ENCODE data around the gene CCDC57.

Gene CCDC57

GRCh38 chr17:82080789-82081464, 131.7 kb downstream of the CCDC57 start:
- no peak for DNase-seq (ENCODE audit: low spot score)

- peak; percentile 39 for DNase-seq (ENCODE audit: low spot score)
These were observed 132.4 kb downstream of the CCDC57 start for GRCh38 chr17:82080048-82080788.

GRCh38 chr17:82079001-82079677, 133.5 kb downstream of the CCDC57 start:
- DNase-seq (ENCODE audit: low spot score): no peak

GRCh38 chr17:82078433-82078832, 134.2 kb downstream of the CCDC57 start:
- DNase-seq (ENCODE audit: low spot score): no peak

- DNase-seq (ENCODE audit: low spot score): peak; percentile 64
These were observed 134.9 kb downstream of the CCDC57 start for GRCh38 chr17:82077617-82078358.

GRCh38 chr17:82076785-82077591, 135.7 kb downstream of the CCDC57 start:
- no peak for DNase-seq (ENCODE audit: low spot score)

GRCh38 chr17:82076018-82076784, 136.4 kb downstream of the CCDC57 start:
- DNase-seq (ENCODE audit: low spot score): peak; percentile 30

- DNase-seq (ENCODE audit: low spot score): no peak
These were observed 139.2 kb downstream of the CCDC57 start for GRCh38 chr17:82073446-82073845.

GRCh38 chr17:82072827-82073226, 139.8 kb downstream of the CCDC57 start:
- DNase-seq (ENCODE audit: low spot score): no peak

GRCh38 chr17:82070611-82071010, 142.0 kb downstream of the CCDC57 start:
- no peak for DNase-seq (ENCODE audit: low spot score)

- no peak for DNase-seq (ENCODE audit: low spot score)
These were observed 146.9 kb downstream of the CCDC57 start, which contains the start of gene DUS1L for GRCh38 chr17:82065638-82066303. DUS1L (minus strand) TSS chr17:82065804; CDS start chr17:82065059, 745 bp downstream.

- no peak for DNase-seq (ENCODE audit: low spot score)
These were observed 147.4 kb downstream of the CCDC57 start for GRCh38 chr17:82065193-82065637.

GRCh38 chr17:82064433-82065192, 148.0 kb downstream of the CCDC57 start:
- DNase-seq (ENCODE audit: low spot score): no peak

GRCh38 chr17:82063424-82064415, 148.9 kb downstream of the CCDC57 start:
- DNase-seq (ENCODE audit: low spot score): no peak

- no peak for DNase-seq (ENCODE audit: low spot score)
These were observed 149.7 kb downstream of the CCDC57 start for GRCh38 chr17:82062984-82063368.

- no peak for DNase-seq (ENCODE audit: low spot score)
These were observed 150.3 kb downstream of the CCDC57 start for GRCh38 chr17:82062076-82062983.
